Activated CD4-positive, alpha-beta T cell treated with anti-CD3 and anti-CD28 coated beads, Interleukin-2, amount 50 U/mL, for 48 hours (primary cell): ENCODE results near the gene IGSF5.

Experiments
- DNase-seq, 2 experiments: peaks; one replicate each; pipeline ENCODE4 v3.0.0-alpha.2; 2020

The IGSF5 gene

DNA sequence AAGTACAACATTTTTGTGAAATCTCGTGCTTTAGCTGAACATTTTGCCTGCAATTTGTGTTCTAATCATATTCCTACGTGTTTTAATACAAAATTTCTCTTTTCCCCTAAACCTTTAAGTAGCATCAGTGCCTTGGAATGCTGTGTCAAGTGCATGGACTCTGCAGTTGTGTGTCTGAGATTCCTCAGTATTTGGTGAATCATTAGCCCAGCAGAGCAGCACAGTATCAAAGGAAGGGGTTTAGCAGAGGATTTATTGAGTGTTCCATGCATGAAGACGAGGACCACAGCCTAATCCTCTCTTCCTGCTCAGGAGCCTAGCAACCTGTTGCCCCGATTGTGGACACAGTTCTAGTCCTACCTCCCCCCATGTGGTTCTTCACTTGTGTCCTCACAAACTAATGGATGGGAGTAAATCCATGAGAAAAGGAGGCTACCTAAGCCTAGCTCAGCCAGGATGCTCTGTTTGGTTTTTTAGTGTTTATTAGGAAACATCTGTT, 92.9 kb downstream of the IGSF5 start:
- no peak for DNase-seq

DNA sequence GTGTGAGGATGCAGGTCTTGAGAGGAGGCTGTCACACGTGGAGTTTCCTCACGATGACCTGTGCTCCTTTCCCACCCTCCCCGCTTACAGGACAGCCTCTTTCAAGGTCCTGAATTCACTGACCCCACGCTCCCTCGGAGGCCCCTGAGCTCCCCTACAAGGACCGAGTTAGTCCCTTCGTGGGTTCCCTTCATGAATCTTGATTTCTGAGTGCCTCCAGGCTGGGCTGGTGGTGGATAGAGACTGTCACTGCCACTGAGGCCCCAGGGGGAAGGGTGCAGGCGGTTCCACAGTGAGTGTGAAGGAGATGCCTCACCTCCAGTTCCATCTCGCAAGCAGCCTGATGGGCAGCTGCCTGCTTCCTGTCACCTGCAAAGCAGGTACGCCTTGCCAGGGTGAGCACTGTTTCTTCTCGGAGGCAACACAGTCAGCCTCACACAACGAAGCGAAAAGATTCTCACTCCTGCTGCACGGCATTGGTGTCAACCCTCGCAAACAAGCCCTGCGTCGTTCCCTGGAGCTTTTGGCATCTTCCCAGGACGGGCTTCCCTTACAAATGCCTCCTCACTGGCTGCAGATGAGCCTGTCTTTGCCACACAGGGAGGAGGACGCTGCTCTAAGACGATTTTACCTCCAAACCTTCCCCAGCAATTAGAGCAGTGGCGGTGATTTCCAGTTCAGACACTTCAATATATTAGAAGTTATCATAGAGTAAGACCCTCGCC, 95.6 kb downstream of the IGSF5 start:
- no peak for DNase-seq

DNA sequence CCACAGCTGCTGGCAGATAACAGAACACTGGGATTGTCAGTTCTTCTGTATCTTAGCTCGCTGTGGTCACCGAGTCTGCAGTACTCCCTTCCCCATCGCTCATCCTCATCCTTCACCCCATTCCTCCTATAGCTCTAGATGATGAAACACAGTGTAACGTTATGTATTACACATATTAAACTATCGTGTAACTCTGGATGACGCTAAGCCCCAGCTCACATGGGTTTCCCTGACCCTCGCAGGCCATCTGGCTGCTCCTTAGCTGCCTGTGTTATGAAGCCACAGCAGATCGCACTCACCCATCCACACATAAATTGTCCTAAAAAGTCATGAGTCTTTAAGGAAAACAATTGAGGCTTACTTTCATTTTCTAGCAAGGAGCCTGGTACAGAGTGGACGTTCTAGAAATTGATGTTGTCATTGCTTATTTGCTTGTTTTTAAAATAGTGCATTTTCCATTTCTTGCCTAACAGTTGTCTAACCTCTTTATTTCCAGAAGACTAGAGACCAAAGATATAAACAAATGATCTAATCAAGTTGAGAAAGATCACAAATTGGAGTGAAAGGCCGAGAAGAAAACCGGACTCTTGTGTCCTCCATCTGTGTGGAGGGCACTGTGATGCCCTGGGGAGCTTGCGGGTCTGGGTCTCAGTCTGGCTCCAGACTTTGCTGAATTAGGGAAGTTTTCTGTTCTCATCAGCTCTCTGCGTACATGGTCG, 97.9 kb downstream of the IGSF5 start:
- no peak for DNase-seq

- DNase-seq: no peak
Measured at GRCh38 chr21:39843483-39843882, 98.5 kb downstream of the IGSF5 start.

DNA sequence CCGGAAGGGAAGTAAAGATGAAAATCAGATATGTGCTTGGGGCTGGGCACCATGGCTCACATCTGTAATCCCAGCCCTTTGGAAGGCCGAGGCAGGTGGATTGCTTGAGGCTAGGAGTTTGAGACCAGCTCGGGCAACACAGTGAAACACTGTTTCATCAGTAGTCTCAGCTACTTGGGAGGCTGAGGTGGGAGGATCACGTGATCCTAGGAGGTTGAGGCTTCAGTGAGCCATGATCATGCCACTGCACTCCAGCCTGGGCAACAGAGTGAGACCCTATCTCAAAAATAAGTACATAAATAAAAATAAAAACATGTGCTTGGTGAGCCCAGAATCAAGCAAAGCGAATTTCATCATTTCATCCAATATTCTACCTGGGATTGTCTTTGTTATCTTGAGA, 98.9 kb downstream of the IGSF5 start:
- no peak for DNase-seq

DNA sequence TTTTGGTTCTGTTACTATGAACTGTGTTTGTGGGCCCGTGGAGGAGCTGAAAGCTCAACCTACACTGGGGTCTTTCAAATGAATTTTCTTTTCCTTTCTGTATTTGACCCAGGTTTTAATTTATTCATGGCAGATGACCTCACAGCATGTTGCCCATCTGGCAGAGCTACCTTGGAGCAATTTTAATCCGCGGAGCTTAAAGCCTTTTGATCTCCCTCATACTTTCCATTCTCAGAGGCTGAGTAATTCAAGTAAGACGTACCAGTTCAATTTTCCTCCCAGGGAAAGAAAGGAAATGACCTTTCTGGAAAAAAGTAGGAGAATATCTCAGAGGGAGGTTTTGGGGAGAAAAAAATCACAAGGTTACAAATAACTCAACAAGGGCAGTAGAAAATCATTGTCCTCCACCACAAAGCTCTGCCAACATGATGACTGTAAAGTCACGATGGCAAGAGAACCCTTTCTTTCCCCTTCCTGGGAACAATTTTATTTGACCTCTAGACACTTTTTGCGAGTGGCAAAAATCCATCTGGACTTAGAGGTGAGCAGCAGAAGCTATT, 100.7 kb downstream of the IGSF5 start:
- DNase-seq: no peak

DNA sequence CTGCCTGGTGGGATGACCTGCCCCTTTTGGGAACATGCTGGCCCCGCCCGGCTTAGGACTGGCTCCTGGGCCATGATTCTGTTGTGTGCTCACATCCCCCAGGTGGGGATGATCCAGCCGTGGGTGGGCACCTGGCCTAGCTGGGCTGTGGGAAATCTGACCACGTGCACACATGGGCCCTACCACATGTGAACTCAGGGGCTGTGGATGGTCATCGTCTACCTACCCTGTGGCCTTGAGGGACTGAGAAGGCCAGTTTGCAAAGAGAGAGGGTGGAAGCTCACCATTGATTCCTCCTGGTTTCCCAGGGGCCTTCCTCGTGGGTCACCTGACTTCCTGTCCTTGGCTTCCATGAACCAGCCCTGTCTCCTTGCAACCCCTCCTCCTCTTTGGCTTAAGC, 102.9 kb downstream of the IGSF5 start:
- no peak for DNase-seq

DNA sequence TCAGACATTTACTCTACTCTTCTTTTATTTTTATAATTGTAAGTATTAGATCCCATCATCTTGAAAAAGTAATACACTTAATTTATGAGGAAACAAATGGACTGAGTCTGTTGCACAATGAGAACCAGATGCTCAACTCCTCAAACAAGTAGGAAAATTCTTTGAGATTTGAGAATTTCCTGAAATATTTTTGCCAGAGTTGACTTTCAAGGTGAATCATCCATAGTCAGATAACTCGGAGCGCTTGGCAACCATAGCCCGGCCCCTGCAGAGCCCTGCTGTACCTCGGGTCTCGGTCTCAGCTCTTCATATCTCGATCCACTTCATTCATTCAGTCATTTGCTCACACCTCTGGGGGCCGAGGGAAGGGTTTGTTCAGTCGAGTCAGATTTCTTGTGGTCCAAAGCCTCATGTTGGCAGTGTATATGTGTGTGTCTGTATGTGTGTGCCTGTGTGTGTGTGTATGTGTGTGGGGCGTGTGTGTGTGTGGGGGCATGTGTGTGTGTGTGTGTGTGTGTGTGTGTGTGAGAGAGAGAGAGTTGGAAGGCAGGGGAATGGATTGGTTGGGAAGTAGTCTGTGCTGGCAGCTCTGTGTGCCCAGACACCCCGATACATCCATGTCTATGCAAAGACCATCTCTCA, 104.2 kb downstream of the IGSF5 start:
- no peak for DNase-seq

- DNase-seq: no peak
Measured at GRCh38 chr21:39850333-39850732, 105.3 kb downstream of the IGSF5 start.

DNA sequence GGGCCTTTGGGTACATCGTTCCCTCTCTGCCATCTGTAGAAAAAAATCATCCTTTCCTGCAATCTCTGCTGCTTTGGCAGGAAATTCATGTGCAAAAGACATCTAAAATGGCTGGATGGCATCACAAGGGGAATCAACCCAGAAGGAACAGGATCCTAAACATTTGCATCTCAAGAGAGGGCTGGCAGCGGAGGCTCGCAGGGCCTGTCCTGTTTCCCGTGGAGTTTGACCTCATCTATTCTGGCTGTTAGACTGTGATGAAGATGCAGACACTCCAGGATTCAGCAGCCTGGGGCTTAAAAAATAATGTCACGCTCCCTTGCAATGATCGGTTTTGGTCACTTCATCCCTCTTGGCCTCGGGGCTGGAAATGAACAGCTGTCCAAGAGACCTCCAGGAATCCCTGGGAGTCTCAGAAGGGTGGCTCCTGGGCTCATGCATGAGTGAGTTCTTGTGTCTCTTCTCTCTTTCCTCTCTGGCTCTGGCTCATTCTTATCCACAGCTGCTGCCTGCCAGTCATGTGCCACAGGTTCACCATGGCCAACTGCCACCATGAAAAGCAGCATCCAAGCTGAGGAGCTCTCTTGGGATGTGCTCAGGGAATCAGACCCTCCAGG, 106.1 kb downstream of the IGSF5 start:
- no peak for DNase-seq
